COLO829 (cell line): ENCODE results near the gene PRKCQ.

Source experiments
- DNase-seq: peaks from one replicate; pipeline ENCODE4 v3.0.0; 2012; ENCODE audit warnings: low spot score

The PRKCQ gene

GRCh38 chr10:6579904-6580278, at the start of gene PRKCQ:
Gene PRKCQ, minus strand, starts transcription at chr10:6580276. Its CDS starts 65,141 bp downstream, at chr10:6515135.
- DNase-seq = no peak

- DNase-seq = no peak
These were observed 45.4 kb upstream of the PRKCQ start for GRCh38 chr10:6625428-6625827.

GRCh38 chr10:6624392-6624791, 44.3 kb upstream of the PRKCQ start:
- DNase-seq = no peak

- DNase-seq = no peak
These were observed 42.8 kb upstream of the PRKCQ start for GRCh38 chr10:6622921-6623320.

GRCh38 chr10:6621536-6621935, 41.5 kb upstream of the PRKCQ start:
- DNase-seq = peak; percentile 4

GRCh38 chr10:6619660-6620059, 39.6 kb upstream of the PRKCQ start:
- no peak for DNase-seq

GRCh38 chr10:6618340-6618739, 38.3 kb upstream of the PRKCQ start:
- DNase-seq = no peak

- DNase-seq = no peak
These were observed 37.4 kb upstream of the PRKCQ start for GRCh38 chr10:6617309-6618076.

GRCh38 chr10:6615971-6616370, 35.9 kb upstream of the PRKCQ start:
- no peak for DNase-seq

- no peak for DNase-seq
These were observed 32.3 kb upstream of the PRKCQ start for GRCh38 chr10:6612371-6612770.

- DNase-seq = no peak
These were observed 30.6 kb upstream of the PRKCQ start for GRCh38 chr10:6610647-6611046.

- DNase-seq = no peak
These were observed 29.5 kb upstream of the PRKCQ start for GRCh38 chr10:6609625-6610024.

GRCh38 chr10:6607778-6608177, 27.7 kb upstream of the PRKCQ start:
- no peak for DNase-seq

GRCh38 chr10:6607182-6607581, 27.1 kb upstream of the PRKCQ start:
- no peak for DNase-seq

GRCh38 chr10:6603142-6604125, 23.4 kb upstream of the PRKCQ start:
- DNase-seq = no peak

- DNase-seq = no peak
These were observed 22.6 kb upstream of the PRKCQ start for GRCh38 chr10:6602700-6603084.

GRCh38 chr10:6602026-6602699, 22.1 kb upstream of the PRKCQ start:
- DNase-seq = no peak

GRCh38 chr10:6601246-6601805, 21.2 kb upstream of the PRKCQ start:
- DNase-seq = no peak

- DNase-seq = no peak
These were observed 20.3 kb upstream of the PRKCQ start for GRCh38 chr10:6600224-6600987.

- DNase-seq = no peak
These were observed 18.6 kb upstream of the PRKCQ start for GRCh38 chr10:6598679-6599078.

- no peak for DNase-seq
These were observed 17.4 kb upstream of the PRKCQ start for GRCh38 chr10:6597478-6597877.
